ELR (cell line): Measurements from ENCODE around the gene LCAT.

Source experiments
- DNase-seq: peaks from one replicate; pipeline ENCODE4 v3.0.0-alpha.2; 2015; ENCODE audit warnings: low read depth

Gene LCAT

DNA sequence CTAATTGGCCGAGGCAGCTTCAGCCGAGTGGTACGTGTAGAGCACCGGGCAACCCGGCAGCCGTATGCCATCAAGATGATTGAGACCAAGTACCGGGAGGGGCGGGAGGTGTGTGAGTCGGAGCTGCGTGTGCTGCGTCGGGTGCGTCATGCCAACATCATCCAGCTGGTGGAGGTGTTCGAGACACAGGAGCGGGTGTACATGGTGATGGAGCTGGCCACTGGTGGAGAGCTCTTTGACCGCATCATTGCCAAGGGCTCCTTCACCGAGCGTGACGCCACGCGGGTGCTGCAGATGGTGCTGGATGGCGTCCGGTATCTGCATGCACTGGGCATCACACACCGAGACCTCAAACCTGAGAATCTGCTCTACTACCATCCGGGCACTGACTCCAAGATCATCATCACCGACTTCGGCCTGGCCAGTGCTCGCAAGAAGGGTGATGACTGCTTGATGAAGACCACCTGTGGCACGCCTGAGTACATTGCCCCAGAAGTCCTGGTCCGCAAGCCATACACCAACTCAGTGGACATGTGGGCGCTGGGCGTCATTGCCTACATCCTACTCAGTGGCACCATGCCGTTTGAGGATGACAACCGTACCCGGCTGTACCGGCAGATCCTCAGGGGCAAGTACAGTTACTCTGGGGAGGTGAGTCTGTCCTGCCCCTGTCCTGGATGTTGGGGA, 34.7 kb downstream of the LCAT start:
- DNase-seq = no peak

GRCh38 chr16:67907397-67908180, 36.3 kb downstream of the LCAT start:
- DNase-seq = no peak

DNA sequence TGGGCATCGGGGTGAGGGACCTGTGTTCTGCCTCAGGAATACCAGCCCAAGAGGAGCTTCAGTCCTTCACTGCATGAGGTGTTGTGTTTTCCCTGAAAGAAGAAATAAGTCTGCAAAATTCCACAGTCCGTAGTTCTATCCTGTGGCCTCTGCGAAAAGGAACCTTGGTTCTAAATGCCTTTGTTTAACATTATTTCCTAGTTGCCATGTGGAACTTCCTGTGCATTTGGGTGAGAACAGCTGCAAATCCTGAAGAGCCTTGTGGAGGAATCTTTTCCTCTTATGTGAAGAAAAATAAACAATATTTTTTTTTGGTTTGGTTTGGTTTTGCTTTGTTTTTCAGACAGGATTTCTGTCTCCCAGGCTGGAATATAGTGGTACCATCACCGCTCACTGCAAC, 41.1 kb downstream of the LCAT start:
- DNase-seq = no peak

DNA sequence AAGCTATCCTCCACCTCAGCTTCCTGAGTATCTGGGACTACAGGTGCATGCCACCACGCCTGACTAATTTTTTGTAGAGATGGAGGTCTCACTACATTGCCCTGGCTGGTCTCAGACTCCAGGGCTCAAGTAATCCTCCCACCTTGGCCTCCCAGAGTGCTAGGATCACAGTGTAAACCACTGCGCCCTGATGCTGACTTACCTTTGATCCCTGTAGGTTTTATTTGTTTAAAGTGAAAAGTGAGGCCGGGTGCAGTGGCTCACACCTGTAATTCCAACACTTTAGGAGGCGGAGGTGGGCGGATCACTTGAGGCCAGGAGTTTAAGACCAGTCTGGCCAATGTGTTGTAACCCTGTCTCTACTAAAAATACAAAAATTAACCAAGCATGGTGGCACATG, 42.2 kb downstream of the LCAT start:
- no peak for DNase-seq

GRCh38 chr16:67897231-67897630, 46.7 kb downstream of the LCAT start:
- no peak for DNase-seq

- DNase-seq = peak; percentile 53
Measured at GRCh38 chr16:67893743-67894399, 50.0 kb downstream of the LCAT start.

DNA sequence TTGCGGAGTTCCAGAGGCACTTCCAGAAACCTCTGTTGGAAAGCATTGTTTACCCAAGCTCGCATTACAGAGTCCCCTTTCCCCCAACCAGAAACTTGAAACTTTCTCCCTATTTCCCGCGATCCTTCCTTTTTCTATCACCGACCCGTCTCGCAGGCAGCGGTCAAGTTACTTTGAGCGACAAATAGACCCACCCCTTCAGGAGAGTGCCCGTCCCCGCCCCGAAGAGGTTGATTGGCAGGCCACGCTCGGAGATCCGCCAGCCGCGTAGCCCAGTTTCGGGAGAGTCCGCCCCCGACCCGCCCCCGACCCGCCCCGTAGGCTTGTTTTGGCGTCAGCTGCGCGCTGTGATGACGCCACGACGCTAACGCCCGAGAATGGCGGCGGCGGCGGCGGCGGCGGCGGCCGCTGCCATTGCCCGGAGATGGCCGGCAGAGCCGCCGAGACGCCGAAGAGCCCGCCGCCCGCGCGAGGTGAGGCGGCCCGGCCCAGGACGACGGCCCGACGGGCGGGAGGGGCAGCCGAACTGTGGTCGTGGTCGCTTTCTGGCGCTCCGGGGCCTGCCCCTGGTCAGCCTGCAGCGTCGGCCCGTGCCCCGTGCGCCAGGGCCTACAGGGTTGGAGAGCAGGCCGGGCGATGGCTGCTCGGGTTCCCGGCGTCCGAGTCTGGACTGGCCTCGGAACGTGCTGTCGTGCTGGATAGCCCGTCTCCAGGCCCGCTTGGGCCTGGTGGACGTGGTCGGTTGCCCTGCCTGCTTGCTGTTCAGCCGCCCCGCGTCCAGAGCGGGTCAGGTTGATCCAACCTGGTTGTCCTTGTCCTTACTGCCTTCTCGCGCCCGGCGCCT, 50.8 kb downstream of the LCAT start, which contains the start of gene PSKH1:
Gene PSKH1 (plus strand): TSS at position 356 of the 844 bp plus-strand sequence. CDS start 15,496 bp downstream, outside the sequence.
- peak; percentile 97 for DNase-seq

DNA sequence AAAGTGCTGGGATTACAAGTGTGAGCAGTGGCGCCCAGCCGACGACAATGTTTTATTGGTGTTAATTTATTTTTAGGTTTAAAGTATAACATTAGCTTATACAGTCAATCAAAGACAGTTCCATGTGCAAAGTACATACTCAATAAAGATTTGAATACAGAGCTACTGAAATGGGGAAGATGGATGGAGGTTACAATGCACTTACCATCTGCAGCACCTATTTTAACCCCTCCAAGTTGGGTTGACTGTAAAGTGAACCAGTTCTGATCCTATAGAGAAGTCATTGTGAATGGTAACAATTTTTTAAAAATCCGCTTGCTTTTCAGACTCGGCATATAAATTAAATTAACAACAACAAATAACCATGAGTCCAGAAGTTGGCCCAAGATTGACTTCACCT, 51.5 kb downstream of the LCAT start:
- DNase-seq = no peak
